GM18519 (cell line): Measurements from ENCODE around the gene OR10H2.
"Not testable (repeated sequence)": the region's sequence is repeated elsewhere in the genome, so short reads cannot be mapped to it uniquely, and the experiment has no call there.

Experiments
- ATAC-seq: cut with Tn5 transposase; IDR thresholded peaks from one replicate; pipeline ENCODE4 v1.9.1; 2021; ENCODE audit warnings: mild to moderate bottlenecking, moderate library complexity; ENCODE audit not compliant: unreplicated experiment, low FRiP score

The OR10H2 gene, protein sequence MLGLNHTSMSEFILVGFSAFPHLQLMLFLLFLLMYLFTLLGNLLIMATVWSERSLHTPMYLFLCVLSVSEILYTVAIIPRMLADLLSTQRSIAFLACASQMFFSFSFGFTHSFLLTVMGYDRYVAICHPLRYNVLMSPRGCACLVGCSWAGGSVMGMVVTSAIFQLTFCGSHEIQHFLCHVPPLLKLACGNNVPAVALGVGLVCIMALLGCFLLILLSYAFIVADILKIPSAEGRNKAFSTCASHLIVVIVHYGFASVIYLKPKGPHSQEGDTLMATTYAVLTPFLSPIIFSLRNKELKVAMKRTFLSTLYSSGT

DNA sequence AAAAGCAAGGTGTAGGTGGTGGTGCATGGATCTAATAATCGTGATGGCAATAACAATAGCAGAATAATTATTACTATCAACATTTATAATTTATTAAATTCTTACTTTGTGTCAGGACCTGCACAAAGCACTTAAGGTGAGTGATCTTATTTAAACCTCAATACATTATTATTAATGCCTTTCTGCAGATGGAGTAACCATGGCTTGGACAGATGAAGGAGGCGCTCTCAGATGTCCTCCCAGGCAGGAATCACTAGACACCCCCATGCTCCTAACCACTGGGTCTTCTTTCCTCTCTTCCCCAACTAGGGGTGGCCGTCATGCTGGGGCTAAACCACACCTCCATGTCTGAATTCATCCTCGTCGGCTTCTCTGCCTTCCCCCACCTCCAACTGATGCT is at the start of gene OR10H2:
TSS of gene OR10H2 (plus strand) at position 301 of the 400 bp plus-strand sequence. CDS start at position 321, 20 bp downstream.
- ATAC-seq, result no peak

DNA sequence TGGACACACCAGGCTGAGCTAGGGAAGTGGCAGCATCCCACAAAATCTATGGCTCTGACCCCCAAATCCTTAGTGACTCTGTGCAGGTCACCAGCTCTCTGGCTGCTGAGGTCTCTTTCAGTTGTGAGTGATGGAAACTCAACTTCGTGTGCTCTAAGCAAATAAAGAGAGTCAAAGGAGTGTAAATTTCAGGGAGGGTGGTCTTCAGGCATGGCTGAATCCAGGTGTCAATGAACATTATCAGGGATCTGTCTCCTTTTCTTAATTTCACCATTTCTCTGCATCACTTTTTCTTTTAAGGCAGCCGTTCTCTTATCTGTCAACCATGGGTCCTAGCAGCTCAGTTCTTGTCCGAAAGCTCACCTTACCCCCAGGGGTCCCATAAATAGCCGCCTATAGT is 48.7 kb upstream of the OR10H2 start:
- ATAC-seq, result no peak

DNA sequence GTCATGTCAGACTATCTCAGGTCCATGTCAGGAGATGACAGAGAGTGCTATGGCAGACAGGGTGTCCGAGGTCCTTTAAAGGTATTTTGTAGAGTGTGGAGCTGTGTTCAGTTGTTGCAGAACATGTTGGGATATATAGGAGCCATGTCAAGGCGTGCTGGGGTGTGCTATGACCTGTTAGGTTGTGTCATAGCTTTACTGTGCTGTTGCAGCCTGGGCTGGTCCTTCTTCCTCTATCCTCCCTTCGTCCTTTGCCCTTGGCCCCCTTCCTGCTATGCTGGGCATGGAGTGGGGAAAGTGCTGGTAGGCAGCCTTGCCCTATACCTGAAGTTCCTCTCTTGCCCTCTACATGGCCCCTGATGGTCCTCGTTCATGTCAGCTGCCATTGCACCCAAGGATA is 48.0 kb upstream of the OR10H2 start:
- ATAC-seq, result not testable (repeated sequence)

DNA sequence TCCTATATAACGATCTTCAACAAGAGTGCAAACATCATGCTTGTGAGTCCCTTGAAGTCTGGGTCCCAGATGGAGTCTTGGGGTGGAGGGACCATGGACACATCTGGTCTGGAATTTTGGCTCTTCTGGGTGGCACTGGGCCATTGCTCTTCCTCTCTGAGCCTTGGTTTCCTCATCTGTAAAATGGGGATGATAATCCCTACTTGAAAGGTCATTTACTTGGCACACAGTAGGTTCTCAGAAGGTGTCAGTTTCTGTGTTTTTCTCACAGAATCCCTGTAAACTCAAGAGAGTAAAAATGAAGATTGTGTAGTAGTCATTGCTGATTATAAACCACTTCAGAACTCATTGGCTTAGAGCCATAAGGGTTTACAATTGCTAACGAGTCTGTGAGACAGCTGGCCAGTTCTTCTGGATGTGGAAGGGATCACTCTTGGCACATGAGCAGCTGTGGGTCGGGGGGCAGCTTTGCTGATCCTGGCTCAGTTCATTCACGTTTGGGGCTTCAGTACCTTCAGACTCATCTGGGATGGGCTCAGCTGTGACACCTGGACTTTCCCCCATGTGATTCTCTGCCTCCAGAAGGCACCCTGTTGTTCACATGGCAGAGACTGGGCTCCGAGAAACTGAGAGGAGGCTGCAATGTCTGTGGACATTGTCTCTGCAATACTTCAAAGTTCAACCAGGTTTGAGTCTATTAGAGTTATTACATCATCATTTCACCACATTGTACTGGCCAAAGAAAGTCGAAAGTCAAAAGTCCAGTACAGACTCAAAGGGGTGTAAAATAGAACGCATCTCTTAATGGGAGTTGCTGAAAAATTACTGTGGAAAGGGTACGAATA is 47.1 kb upstream of the OR10H2 start:
- no peak for ATAC-seq

DNA sequence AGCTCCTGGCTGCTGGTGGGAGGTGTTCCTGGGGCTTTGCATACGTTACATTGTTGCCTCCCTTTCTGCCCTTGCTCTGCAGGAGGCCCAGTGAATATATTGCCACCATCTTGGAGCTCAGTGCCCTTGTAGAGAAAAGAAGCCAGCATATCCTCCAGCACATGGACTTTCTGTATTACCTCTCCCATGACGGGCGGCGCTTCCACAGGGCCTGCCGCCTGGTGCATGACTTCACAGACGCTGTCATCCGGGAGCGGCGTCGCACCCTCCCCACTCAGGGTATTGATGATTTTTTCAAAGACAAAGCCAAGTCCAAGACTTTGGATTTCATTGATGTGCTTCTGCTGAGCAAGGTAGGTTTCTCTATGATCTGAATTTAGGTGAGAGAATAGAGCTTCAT is 44.4 kb upstream of the OR10H2 start:
- ATAC-seq, result no peak

DNA sequence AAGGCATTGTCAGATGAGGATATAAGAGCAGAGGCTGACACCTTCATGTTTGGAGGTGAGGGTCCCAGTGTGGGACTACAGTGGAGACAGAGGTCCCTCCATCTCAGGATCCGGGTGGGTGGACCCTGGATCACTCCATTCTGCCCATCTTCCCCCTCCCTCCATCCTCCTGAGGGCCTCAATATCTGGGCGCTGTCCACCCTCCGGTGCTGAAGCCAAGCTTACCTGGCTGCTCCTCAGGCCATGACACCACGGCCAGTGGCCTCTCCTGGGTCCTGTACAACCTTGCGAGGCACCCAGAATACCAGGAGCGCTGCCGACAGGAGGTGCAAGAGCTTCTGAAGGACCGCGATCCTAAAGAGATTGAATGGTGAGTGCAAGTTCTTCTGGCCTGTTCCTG is 43.0 kb upstream of the OR10H2 start:
- ATAC-seq, result no peak

DNA sequence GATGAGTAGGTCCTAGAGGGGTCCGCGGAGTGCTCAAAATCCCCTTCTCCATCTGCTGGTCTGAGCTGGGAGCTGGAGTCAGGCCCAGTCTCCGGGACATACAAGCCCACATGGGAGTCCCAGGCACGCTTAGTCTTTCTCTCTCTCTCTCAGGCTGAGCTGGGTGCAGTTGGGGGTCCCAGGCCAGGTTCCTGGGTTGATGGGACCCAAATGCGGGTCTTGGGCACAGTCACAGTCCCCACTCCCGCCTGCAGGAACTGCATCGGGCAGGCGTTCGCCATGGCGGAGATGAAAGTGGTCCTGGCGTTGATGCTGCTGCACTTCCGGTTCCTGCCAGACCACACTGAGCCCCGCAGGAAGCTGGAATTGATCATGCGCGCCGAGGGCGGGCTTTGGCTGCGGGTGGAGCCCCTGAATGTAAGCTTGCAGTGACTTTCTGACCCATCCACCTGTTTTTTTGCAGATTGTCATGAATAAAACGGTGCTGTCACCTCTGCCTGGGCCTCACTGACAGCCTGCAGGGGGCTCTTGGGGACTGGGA is 31.1 kb upstream of the OR10H2 start:
- no peak for ATAC-seq

DNA sequence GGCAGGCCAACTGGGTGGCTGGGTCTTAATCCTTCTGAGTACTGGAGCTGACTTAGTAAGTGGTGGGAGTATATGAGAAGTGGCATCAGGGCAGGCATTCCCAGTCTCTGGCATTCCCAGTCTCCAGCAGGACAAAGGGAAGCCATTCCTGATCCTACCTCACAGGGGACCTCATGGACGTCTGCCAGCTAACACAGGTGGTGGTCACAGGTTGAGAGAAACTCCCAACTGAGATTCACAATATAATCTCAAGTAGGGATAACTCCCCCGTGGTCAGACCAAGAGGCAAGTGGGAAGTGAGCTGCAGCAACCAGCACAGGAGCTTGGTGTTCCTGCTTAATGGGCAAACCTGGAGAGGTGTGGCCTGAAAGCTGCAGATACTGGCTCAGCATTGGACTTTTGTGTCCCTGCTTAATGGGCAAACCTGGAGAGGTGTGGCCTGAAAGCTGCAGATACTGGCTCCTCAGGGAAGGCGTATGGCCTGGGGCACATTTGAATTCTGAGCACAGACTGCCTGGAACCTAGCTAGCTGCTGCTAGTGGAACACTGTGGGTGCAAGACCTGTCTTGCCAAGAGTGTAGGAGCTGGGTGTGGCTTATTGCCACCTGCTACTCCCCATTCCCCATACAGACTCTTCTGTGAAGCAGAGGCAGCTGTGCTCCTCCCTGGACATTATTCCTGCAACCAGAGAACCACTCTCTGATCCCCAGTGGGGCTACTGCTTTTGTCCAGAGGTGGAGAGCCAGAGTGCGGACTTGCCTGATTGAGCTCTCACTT is 25.9 kb upstream of the OR10H2 start:
- no peak for ATAC-seq

DNA sequence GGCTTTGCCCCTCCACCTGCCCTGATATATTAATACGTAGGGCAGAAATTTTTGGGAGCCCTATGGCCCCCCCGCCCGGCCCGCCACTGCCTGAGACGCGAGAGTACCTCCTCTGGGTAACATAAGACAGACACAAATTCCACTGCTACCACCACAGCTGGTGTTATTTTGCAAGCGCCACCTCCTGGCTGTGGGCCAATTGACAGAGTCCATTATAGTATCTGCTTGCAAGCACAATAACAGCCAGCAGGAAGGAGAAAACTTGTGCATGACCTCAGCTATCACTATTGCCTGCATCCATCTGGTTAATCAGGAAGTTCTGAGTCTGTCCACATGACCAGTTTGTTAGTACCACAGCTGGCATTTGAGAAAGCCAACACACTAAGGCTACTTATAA is 25.3 kb upstream of the OR10H2 start:
- ATAC-seq, result no peak

DNA sequence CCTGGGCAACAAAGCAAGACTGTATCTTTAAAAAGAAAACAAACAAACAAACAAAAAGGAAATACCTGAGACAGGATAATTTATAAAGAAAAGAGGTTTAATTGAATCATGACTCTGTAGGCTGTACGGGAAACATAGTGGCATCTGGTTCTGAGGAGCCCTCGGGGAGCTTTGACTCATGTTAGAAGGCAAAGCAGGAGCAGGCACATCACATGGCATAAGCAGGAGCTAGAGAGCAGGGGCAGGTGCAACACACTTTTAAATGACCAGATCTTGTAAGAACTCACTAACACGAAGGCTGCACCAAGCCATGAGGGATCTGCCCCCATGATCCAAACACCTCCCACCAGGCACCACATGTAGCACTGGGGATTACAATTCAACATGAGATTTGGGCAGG is 13.2 kb upstream of the OR10H2 start:
- ATAC-seq, result no peak

DNA sequence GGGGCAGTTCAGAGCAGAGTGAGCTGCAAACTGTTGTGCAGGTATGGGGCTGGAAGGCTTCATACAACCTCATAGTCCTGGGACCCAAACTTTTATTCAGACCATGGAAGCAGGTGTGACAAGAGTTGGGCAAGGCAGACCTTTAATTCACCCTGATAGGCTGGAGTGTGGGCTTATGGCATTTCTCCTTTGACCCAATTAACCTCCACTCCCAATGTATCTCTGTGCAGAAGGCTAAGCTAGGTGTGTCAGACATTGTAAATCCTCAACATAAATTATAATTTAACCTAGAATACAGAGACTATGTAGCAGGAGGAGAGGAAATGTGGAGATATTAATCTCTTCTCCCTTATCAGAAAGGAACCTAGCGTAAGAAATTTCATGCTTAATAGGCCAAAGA is 12.2 kb upstream of the OR10H2 start:
- no peak for ATAC-seq

DNA sequence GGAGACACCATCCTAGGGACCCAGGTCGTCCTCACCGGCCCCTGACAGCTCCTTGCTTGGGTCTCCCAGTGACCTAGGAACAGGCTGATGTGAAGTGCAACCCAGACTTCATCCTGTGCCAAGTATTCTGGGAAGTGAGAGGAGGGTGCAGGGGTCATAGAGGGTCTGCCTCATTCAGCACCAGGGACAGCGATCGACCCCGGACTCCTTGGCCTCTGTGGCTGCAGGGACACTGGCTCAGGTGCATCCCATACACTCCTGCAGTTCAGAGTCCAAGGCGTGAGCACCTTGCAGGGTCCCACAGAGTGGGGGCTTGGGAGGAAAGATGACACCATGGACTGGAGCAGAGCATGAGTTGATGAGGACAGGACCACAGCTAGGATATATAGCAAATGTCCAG is 10.0 kb upstream of the OR10H2 start:
- ATAC-seq, result no peak

DNA sequence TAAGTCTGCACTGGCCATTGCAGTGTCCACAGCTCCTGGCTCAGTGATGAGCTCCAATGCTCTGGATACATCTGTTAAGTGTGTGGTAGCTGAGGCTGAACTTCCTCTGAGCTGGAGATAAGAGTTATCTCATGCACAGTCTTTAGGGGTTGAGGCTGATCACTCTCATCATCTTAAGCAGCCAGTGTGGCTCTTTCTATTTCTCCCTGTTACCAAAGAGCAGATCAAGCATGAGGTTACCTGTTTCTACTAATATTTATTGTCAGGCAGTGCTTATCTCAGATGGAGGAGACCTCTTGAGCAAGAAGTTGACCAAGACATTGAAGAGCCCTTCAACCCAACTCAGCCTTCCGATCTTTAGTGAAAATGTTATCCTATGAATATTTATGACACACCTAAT is 6.6 kb upstream of the OR10H2 start:
- no peak for ATAC-seq

DNA sequence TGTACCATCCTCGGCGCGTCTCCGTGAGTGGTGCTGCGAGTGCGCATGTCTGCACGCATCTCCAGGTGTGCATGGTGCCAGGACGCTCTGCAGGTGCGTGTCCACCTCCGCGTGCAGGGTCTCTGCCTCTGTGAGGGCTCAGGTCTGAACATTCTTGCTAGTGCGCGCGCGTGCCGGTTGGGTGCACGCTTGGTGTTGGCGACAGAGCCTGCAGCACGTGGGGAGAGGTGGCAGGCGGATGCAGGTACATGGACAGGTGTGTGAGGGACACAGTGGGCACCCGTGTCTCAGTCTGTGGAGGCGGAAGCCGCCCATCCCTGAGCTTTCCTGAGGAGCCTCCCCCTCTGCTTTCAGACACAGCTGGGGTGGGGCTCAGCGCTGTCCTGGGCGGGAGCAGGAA is 4.9 kb upstream of the OR10H2 start:
- ATAC-seq, result no peak

DNA sequence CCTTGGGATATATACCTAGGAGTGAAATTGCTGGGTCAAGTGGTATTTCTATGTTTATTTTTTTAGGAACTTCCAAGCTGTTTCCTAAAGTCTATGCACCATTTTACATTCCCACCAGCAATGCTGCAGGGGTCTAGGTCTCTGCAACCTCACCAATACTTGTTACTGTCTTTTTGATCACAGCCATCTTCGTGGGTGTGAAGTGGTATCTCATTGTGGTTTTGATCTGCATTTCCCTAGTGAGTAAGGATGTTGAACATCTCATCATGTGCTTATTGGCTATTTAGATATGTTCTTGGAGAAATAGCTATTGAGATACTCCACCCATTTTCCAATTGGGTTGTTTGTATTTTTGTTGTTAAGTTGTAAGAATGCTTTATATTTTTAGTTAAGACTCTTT is 2.7 kb downstream of the OR10H2 start:
- no peak for ATAC-seq

DNA sequence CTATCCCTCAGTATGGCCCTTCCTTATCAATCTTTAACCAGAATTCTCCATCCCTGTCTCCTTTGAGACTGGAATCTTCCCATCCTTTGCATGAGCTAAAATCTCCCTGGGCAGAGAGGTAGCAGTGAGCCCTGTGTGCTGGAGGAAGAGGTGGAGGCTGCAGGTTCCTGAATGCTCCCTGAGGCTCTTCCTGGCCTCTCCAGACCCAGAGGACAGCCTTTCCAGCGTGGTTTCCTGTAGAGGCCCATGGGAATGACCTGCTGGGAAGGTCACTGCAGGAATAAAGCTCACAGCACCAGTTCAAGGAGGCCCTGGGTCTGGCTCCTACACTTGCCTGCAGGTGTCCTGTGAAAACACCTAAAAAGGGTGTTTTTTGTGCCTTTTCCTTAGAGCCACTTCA is 4.6 kb downstream of the OR10H2 start:
- no peak for ATAC-seq

DNA sequence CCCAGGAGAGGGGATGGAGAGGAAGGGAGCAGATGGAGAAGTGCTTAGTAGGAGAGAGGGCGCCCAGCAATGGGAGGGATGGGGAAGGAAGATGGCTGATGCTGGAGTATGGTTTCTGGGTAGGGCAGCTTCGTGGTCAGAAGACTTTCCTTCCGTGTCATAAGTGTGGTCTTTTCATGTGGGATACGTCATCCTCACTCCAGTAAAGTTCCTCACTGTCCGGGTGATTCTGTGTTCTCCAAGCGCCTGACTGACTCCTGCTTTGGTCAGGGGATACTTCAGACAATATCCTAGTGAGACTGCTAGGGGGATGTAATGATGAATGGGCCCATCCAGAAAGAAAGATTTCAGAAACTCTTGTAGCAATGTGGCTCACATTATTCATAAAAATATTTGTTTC is 6.1 kb downstream of the OR10H2 start:
- no peak for ATAC-seq

DNA sequence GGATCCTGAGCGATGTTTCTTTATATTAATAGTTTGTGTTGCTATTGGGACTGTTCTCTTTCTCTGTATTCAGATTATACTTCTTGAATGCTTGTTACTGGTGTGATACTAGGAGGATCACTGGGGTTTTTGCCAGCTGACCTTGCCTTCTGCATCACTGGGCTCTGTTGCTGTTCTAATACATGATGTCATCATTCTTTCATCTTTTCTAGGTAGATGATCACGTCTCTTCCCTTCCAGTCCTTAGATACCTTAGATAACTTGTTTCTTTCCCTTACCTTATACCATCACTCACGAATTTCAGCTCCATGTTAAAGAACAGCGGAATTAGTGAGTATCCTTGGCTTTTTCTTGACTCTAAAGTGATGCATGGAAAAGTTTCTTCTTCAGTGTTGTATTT is 9.9 kb downstream of the OR10H2 start, which contains the start of gene OR10H3:
TSS of gene OR10H3 (plus strand) at position 264 of the 400 bp plus-strand sequence. CDS start 3,408 bp downstream, outside the sequence.
- no peak for ATAC-seq

DNA sequence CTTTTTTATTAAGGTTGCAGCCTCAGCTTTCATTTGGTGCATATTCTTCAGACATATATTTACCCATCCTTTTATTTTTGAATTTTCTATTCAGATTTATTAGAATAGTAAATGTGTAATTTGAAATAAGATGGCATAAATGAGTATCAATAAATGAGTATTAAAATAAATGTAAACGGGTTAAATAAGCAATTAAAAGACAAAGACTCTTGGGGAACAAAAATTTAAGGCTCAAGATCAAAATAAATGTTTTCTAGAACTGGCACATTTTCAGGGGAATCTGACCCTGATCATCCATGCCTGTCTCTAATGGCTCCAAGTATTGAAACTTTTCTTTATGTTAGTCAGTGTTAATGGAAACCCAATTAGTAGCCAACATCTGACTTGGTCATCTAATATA is 13.0 kb downstream of the OR10H2 start:
- ATAC-seq, result no peak

DNA sequence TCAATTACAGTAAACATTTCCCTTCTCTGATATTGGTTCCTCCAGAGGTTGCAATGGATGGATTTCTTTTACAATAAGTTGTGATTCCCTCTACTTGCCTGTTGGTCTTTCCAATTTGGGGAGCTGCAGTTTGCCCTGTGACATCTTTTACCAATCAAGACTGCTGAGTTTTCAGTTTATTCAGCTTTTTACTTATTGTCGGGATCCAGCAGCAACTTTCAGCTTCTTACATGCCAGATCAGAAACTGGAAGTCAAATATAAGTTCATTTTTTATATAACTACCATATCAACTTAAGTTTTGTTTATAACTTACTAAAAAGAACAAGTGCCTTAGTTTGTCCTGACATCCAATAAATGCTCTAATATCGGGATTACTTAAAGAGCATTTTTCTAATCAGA is 20.4 kb downstream of the OR10H2 start:
- ATAC-seq, result no peak

DNA sequence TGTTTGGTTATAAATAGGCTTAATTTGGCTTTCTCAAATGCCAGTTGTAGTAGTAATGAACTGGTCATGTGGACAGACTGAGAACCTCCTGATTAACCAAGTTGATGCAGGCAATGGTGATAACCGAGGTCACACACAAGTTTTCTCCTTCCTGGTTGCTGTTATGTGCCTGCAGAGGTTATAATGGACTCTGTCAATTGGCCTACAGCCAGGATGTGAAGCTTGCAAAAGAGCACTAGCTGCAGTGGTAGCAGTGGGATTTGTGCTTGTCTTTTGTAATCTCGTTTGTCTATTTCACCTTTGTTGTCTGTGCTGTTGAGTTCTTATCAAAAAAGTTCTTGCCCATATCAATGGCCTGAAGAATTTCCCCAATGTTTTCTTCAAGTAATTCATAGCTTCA is 30.6 kb downstream of the OR10H2 start:
- ATAC-seq, result no peak
